GM21717 (cell line): ENCODE measurements around the gene DVL3.
A peak's percentile ranks its signal among the peaks of the same experiment; 100 is the strongest.
"Not testable (repeated sequence)": the region's sequence is repeated elsewhere in the genome, so short reads cannot be mapped to it uniquely, and the experiment has no call there.

Experiments
- ATAC-seq: cut with Tn5 transposase; IDR thresholded peaks from one replicate; pipeline ENCODE4 v1.9.1; 2021; ENCODE audit warnings: mild to moderate bottlenecking, moderate library complexity; ENCODE audit not compliant: unreplicated experiment

DVL3 gene

GRCh38 chr3:184154885-184155643 lies at the start of gene DVL3:
TSS of gene DVL3 (plus strand) at chr3:184155377. CDS start at chr3:184155636, 259 bp downstream.
- peak; percentile 70 for ATAC-seq

DNA sequence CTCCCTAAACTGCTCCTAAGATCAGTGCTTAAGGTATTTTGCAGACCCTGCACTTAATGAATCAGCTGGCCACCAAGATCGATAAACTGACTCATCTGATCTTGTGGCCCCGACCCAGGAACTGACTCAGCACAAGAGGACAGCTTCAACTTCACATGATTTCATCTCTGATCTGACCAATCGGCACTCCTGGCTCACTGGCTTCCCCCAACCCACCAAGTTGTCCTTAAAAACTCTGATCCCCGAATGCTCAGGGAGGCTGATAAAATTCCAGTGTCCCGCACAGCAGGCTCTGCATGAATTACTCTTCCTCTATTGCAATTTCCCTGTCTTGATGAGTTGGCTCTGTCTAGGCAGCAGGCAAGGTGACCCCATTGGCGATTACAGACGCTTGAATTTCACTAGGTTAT lies 44.9 kb upstream of the DVL3 start:
- no peak for ATAC-seq

GRCh38 chr3:184116017-184116416 lies 39.2 kb upstream of the DVL3 start:
- no peak for ATAC-seq

GRCh38 chr3:184117636-184118035 lies 37.5 kb upstream of the DVL3 start:
- ATAC-seq, result no peak

GRCh38 chr3:184121031-184121430 lies 34.1 kb upstream of the DVL3 start:
- ATAC-seq, result not testable (repeated sequence)

GRCh38 chr3:184126006-184126405 lies 29.2 kb upstream of the DVL3 start:
- ATAC-seq, result no peak

DNA sequence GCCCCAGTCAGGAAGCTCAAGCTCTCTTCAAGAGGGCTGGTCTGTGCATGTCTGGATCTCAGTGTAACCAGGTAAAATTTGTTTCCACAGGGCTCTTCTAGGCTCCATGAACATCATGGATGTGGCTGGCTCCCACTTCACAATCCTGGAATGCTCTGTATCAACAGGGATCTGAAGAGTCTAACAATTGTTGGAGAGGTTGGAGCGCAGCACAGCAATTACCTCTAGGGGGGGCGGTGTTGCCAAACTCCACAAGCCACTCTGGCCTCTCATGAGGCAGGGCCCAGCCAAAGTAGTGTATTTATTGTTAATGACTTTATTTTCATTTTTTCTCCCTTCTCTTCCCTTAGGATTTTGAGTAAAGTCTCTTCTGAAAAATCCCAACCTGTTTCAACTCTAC lies 26.2 kb upstream of the DVL3 start:
- ATAC-seq, result no peak

DNA sequence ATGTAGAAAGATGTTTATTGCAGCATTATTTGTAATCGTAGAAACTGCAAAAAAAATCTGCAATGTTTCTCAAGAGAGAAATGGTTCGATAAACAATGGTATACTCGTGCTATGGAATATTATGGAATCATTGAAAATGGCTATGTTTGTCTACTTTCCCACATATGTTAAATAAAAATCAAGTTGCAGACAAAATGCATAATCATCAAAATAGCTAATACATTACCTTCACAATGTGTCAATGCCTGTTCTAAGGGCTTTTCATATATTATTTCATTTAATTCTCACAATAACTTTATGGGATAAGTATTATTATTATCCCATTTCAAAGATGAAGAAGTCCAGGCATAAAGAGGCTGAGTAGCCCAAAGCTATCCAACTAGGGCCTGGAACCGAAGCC lies 22.2 kb upstream of the DVL3 start:
- ATAC-seq, result no peak

DNA sequence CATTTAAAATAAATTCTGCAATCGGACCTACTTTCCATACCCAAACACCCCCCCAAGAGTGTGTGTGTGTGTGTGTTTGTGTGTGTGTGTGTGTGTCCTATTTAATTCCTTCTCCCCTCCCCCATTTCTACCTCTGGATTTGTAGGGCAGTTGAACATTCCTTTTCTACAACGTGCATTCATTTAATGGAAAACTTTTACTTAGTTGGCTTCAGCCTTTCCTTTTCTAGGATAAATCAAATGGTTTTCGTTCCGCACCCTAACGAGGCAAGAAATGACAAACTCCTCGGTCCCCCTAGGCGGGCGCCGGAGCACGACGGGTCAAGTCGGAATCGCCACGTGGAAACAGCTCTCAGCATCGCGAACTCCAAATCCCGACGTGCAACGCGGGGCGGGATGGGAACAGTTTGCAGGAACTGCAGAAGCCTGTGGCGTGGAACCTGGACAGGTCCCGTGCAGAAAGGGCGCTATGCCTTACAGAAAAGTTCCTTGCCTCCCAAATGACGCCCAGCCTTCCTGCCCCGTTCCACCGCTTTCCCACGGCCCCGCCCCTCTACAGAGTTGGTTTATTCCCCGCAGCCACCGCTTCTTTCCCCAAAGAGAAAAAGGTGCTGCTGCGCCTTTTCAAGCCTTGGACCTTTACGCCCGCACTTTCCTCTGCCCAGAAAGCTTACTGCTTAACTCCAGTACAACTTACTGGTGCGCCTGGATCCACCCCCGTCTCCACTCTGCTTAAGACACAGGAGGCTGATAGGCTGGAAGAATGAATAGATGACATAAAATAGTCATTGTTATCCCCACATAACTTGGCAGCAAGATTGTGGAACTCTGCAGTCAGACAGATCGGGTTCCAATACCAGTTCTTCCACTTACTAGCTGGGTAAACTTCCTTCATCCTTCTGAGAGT lies 21.1 kb upstream of the DVL3 start:
- ATAC-seq, result no peak

- ATAC-seq, result peak; percentile 20
Observed at GRCh38 chr3:184134746-184135148, 20.4 kb upstream of the DVL3 start.

GRCh38 chr3:184135149-184135910 lies 19.8 kb upstream of the DVL3 start, which contains the start of gene EIF2B5:
TSS of gene EIF2B5 (plus strand) at chr3:184135358. CDS start at chr3:184135386, 28 bp downstream.
- ATAC-seq, result peak; percentile 84

DNA sequence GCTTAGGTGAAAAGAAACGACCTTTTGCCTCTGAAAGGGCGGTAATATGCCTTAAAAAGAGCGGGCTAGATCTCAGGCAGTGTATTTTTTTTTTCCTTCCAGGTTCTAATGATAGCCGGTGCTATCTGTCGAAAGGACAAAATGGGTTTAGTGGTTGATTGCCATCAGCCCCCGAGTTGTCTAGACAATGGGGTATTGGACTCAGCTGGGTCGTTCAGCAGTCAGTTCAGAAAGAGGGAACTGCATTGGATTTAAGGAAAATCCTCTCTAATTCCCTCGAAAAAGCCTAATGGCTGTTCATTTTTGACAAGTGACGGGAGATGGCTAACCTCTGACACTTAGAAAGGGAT lies 19.3 kb upstream of the DVL3 start:
- ATAC-seq, result no peak

DNA sequence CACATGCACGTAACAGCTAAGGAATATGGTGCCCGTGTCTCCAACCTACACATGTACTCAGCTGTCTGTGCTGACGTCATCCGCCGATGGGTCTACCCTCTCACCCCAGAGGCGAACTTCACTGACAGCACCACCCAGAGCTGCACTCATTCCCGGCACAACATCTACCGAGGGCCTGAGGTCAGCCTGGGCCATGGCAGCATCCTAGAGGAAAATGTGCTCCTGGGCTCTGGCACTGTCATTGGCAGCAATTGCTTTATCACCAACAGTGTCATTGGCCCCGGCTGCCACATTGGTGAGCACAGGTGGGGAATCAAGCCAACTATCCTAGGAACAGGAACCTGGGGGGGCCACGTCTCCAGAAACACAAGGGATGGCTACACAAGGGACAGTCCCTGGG lies 14.7 kb upstream of the DVL3 start:
- no peak for ATAC-seq

GRCh38 chr3:184142199-184142598 lies 13.0 kb upstream of the DVL3 start:
- no peak for ATAC-seq

DNA sequence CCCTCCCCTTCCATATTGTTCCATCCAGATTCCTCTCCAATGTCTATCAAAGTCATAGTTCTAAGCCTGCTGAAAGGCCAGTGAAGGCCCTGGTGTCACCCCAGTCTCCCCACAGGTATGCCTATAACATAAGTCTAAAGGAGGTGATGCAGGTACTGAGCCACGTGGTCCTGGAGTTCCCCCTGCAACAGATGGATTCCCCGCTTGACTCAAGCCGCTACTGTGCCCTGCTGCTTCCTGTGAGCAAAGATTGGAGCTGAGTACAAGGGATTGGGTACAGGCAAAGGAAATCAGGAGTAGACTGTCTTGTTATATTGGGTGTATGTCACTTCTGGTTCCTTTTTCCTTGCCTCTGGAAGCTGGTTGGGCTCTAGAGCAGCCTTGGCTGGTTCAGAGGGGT lies 11.8 kb upstream of the DVL3 start:
- ATAC-seq, result no peak

- ATAC-seq, result no peak
Observed at GRCh38 chr3:184144505-184144904, 10.7 kb upstream of the DVL3 start.

DNA sequence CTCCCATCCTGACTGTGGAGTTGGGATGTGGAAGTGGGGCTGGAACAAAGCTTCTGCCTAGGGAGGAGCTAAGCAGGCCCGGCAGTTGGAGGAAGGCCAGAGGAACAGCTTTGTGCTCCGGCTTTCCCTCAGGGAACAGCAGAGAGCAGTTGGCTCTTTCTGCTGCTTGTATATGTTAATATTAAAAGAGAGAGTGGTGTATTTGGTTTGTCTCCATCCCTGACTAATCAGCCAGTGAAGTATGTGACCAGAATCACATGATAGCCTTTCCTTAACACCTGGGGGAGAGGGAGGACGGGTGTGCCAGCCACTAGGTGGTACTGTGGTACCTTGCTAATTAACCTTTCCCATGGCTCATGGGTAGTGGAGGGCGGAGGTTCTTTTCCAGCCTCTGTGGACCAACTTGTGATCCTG lies 10.1 kb upstream of the DVL3 start:
- no peak for ATAC-seq

GRCh38 chr3:184145751-184146270 lies 9.4 kb upstream of the DVL3 start:
- ATAC-seq, result no peak

- no peak for ATAC-seq
Observed at GRCh38 chr3:184148076-184148475, 7.1 kb upstream of the DVL3 start.

- ATAC-seq, result no peak
Observed at GRCh38 chr3:184149123-184149522, 6.1 kb upstream of the DVL3 start.

DNA sequence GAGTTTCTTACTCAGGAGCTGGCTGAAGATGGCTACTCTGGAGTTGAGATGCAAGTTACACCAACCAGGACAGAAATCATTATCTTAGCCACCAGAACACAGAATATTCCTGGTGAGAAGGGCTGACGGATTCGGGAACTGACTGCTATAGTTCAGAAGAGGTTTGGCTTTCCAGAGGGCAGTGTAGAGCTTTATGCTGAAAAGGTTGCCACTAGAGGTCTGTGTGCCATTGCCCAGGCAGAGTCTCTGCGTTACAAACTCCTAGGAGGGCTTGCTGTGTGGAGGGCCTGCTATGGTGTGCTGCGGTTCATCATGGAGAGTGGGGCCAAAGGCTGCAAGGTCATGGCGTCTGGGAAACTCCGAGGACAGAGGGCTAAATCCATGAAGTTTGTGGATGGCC lies 5.4 kb upstream of the DVL3 start:
- ATAC-seq, result not testable (repeated sequence)
